IPS-11a (cell line): ENCODE measurements around the gene CHMP4A.
"Not testable (repeated sequence)": the region's sequence is repeated elsewhere in the genome, so short reads cannot be mapped to it uniquely, and the experiment has no call there.

ENCODE experiments used
- H3K4me3 ChIP-seq: one replicate; pipeline ENCODE4 v1.5.1; 2013; ENCODE audit warnings: low read depth, low read length, control low read depth

CHMP4A gene

DNA sequence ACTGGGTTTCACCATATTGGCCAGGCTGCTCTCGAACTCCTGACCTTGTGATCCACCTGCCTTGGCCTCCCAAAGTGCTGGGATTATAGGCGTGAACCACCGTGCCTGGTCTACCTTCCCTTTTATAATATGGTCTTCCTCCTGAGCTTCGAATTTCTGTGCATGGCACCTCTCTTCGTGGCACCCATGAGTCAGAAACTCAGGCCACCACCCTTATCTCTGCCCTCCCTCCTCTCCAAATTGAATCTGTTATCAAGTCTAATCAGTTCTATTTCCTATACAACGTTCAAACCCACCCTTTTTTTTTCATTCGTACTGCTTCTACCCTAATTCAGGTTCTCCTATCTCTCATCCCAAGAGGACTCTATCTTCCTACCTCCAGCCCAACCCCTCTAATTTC lies 34.1 kb upstream of the CHMP4A start:
- no peak overlapping the region for H3K4me3 ChIP-seq

DNA sequence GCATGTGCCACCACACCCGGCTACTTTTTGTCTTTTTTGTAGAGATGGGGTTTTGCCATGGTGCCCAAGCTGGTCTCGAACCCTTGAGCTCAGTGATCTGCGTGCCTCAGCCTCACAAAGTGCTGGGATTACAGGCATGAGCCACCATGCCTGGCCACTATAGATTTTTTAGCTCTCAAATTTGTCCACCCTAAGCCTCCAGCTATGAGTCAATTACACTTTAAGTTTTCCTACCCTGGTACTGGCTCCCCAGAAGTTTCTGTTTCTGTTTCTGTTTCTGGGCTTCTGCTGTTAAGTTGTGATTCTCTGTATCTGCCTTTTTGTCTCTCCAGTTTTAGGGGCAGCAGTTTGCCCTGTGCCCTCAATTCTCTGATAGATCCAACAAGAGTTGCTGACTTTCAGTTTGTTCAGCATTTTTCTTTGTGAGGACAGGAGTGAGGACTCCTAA lies 33.5 kb upstream of the CHMP4A start:
- H3K4me3 ChIP-seq: no peak overlapping the region

DNA sequence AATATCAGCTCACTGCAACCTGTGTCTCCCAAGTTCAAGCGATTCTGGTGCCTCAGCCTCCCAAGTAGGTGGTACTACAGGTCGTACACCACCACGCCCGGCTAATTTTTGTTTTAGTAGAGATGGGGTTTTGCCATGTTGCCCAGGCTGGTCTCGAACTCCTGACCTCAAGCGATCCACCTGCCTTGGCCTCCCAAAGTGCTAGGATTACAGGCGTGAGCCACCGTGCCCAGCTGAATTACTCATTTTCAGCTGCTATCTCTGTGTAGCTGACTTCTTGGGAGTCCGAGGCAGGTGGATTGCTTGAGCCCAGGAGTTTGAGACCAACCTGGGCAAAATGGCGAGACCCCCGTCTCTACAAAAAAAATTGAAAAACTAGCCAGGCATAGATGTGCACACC lies 32.1 kb upstream of the CHMP4A start:
- H3K4me3 ChIP-seq: not testable (repeated sequence)

DNA sequence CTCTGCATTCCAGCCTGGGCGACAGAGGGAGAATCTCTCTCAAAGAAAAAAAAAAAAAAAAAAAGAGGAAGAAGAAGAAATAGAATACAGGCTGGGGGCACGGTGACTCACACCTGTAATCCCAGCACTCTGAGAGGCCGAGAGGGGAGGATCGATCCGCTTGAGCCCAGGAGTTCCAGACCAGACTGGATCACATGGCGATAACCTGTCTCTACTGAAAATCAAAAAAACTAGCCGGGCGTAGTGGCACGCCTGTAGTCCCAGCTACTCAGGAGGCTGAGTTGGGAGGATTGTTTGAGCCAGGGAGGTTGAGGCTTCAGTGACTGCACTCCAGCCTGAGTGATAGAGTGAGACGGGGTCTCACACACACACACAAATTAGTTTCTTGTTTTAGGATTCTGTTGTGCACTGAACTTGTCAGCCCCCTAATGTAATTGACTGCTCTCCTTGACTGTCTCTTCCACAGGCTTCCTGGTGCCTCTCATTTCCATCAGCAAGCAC lies 30.1 kb upstream of the CHMP4A start:
- H3K4me3 ChIP-seq: peak overlapping the region; percentile 0

DNA sequence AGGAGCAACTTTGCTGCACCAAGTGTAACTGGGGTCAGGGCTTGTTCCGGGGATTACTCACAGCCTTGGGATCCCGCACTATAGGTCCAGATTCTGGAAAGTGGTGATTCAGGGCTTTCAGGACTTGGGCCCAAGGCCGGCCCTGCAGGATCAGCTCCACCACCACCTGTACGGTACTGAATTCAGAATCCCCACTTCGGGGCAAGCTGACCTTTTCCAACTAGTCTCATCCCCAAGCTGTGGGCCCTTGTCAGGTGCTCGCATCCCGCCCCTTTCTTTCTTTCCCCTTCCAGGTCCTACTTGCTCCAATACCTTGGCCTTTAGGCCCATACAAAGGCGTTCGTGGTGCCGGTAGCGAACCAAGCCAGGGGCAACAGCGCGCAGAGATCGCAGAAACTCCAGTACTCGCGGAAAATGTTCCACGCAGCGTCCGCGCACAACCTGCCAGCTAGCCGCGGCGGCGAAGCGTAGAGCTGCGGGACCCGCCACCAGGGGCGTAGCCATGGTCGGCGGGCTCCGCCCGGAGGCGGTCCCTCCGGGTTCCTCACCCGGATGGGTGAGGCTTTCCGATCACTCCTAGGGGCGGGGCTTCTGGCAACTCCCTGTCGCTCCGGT lies 28.6 kb upstream of the CHMP4A start:
- H3K4me3 ChIP-seq: peak overlapping the region; percentile 89

DNA sequence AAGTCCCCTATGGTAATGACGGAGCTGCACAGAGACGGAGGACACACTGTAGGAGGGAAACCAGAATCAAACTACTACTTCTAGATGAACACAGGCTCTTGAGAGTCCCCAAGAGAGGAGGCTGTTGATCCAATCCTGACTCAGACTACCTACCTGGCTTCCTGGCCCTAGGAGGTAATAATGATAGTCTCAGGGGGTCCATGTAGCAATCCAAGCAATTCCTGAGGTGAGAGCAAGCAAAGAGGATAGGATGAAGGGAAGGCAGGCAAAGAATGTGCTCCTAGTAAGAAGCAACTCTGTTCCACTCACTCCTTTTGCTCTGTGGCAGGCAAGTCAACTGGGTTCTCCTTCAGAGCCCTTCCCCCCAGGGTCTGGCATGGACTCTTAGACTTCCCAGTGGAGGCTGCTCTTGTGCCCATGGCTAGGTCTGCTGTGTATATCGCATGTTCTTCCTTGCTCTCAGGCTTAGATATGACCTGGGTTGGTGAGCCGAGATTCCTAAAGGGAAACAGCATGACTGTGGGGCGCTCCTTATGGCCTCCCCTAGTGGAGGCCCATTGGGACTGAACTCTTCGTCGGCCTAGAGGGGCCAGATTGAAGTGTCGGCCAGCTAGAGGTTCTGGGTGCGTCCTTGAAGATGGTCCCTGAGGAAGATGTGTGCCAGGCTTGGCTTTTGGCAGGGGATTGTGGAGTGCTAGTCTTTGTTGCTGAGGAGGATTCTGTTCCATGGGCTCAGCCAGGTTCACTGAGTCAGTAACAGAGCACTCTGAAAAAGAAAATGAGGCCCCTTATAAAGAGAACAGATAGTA lies 27.0 kb upstream of the CHMP4A start:
- no peak overlapping the region for H3K4me3 ChIP-seq

DNA sequence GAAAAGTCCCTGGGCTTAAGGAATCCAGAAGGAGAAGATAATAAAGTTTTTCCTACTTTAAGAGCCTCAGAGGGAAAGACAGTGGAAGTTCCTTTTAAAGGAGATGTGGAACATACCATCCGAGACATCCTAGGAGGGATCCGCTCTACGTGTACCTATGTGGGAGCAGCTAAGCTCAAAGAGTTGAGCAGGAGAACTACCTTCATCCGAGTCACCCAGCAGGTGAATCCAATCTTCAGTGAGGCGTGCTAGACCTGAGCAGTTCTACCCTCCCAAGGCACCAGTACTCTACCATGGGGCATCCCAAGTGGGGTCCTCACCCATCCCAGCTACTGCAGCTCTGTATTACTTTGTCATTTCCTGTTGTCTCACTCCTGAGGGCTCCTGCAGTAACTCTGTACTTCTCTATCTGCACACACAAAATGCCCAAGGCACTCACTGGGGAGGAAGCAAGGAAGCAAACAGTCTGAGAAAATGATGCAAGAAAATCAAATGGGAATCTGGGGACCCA lies 25.3 kb upstream of the CHMP4A start:
- H3K4me3 ChIP-seq: no peak overlapping the region

DNA sequence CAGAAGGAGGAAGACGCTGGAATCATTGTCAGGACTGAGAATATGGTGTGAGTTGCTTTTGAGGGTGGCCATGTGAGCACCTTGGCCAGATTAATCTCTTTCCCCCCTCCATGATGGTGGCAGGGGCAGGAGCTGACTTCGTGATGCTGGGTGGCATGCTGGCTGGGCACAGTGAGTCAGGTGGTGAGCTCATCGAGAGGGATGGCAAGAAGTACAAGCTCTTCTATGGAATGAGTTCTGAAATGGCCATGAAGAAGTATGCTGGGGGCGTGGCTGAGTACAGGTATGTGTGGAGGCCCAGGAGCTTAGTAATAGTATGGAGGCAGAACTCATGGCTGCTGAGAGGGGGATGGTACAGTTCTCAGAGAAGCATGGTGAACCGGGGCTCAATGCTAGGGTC lies 24.8 kb upstream of the CHMP4A start:
- H3K4me3 ChIP-seq: no peak overlapping the region

DNA sequence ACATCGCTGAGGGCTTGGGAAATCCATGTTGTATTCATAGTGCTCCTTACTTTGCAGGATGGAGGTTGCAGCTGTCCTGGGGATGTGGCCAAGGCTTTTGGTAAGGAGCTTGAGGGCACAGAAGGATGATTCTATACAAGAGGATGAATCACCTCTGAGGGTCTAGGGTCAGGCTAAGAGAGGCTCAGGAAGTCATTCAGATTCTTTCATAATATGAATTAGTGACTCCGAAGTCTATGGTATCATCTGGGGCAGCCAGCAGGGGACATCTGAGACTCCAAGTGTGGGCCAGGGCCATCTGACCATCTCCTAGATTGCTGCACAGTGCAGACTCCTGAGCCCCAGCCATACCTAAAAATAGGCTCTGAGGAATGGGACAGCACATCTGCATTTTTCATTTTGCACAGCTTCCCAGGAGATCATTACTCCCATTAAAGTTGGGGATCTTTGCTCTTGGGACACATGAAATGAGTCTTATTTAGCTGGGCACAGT lies 24.2 kb upstream of the CHMP4A start:
- H3K4me3 ChIP-seq: no peak overlapping the region

DNA sequence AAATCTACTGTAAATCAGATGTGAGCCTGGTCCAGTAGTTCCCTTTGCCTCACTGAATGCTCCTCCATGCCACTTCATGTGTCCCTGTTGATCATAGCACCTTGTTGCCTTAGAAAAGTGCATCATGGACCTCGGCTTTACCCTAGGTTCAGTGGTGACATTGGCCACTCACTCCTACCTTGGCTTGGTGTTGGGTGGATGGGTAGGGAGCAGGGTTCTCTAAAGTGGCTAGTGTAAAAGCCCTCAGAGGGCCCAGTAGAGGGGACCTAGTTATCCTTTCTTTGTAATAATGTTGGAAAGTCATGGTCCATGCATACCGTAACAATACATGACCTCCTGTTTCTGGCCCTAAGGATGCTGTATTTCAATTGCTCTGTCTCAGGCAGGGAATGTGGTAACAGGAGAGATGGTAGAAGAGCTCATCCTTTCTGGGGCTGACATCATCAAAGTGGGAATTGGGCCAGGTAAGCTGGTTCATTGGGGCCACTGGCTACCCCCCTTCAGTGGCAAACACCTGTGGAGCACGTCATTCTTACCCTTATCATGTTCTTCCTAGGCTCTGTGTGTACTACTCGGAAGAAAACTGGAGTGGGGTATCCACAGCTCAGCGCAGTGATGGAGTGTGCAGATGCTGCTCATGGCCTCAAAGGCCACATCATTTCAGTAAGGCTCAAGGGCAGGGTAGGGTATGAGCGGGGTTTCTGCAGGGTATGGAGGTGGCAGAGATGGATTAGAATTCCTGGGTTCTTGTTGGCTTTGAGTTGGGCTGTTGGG lies 23.6 kb upstream of the CHMP4A start:
- no peak overlapping the region for H3K4me3 ChIP-seq

DNA sequence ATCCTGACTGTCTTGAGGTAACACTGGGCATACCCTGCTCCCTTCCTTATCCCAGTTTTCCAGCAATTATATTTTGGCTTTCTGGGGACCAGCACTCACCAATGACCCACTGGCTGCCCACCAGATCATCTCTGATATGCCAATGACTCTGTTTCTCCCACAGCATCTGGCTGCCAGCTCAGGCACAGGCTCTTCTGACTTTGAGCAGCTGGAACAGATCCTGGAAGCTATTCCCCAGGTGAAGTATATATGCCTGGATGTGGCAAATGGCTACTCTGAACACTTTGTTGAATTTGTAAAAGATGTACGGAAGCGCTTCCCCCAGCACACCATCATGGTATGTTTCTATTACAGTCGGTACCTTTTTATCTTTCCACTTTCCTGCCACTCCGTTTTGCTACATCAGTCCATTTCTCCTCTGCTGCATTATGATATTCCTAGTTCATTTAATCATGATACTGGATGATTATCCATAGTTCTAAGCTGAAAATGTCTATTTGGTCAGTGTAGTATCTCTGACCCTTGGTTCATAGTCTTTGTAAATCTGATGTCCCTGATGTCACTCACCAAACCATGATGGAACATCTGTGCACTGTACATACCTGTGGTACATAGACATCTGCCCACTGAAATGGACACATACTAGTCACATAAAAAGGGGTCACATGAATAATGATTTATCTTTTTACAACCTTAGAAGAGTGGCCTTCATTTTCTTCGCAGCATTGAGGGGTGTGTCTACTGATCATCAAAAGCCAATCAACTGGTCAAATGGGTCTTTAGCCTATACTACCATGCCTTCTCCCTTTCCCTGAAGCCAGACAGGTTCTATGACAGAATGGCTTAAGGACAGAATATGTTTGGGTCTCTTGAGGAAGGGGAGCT lies 22.8 kb upstream of the CHMP4A start:
- no peak overlapping the region for H3K4me3 ChIP-seq

DNA sequence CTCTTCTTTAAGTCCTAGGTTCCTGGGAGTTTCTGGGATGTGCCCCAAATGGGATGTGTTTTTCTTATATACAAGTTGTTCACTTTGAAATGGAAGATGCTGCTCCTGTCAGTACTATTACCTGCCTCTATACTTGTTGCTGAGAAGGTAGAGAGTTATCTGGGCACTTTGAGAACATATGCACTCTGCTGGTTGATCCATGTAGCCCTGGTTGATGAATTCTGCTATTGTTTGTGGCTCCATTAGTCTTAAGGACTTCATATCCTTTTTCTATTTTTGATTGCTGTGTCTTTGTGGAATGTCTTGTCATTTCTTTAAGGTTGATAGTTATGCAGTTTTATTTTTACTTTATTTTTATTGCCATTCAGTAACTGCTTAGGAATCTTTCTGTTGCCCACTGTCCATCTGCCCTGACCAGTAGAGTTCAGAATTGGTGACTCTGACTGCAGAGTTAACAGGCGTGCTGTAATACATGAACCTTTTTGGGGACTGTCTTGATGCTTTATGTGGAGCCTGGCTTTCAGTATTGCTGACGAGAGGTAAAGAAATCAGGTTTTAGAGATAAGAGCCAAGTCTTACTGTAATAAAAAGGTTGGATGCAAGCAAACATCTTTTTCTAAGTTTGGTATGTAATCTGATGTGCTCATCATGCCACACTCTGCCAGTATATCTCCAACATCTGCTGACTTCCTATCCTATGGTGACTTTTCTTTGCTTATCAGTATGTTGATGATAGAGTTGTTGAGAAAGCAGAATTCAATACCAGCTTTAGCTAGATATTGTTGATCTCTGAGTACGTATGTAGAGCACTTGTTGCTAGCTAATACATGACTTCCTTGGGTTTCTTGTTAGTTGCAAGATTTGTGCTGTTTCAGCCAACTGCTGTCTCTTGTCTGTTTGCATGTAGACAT lies 21.1 kb upstream of the CHMP4A start:
- no peak overlapping the region for H3K4me3 ChIP-seq

DNA sequence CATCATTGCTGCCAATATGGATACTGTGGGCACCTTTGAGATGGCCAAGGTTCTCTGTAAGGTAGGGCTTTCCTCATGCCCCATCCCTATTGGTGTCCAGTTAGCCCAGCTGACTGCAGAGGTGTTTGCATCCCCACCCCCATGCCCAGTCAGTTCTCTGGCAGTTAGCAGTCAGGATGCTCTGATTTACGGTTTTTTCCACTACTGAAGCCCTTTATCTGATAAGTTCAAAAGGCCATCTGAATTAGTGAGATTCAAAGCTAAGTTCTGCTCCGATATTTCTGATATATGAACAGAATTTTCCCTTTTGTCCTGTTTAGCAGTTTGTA lies 20.2 kb upstream of the CHMP4A start:
- H3K4me3 ChIP-seq: peak overlapping the region; percentile 97

DNA sequence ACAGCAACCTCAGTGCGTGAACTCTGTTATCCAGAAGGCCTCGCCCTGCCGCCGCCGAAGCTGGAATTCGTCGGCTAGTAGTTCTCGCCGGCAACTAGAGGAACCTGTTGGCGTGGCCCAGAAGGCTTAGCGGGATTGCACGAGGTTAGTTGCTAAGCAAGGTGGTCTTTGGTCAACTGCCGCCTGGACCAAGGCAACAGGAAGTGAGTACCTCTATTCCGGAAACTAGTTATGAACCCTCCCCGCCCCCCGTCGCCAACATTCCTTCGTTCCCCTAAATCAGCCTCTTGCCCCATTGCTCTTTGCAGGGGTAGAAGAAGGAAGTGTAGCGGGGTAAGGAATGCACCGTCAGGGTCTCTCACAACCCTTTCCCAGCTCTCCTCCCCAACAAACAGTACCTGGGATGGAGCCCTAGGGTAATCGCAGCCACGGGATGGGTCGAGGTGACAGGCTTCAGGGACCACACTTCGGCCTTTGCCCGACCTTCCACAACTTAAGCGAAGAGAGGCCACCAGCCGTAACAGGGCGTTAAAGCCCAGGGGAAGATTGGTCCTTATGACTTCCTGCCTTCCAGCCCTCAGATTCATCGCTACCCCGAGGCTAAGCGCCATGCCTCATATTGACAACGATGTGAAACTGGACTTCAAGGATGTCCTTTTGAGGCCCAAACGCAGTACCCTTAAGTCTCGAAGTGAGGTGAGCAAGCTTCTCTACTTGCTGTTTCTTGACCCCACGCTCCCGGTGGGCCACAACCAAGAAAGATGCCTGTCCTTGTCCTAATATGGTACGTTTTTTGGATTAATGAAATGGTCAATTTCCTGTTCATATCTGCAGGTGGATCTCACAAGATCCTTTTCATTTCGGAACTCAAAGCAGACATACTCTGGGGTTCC lies 19.6 kb upstream of the CHMP4A start, which contains the start of gene GMPR2:
Gene GMPR2 (plus strand): TSS at position 285 of the 893 bp plus-strand sequence. CDS start 325 bp downstream, at position 610.
- H3K4me3 ChIP-seq: peak within 1 kb of the TSS; percentile 97

DNA sequence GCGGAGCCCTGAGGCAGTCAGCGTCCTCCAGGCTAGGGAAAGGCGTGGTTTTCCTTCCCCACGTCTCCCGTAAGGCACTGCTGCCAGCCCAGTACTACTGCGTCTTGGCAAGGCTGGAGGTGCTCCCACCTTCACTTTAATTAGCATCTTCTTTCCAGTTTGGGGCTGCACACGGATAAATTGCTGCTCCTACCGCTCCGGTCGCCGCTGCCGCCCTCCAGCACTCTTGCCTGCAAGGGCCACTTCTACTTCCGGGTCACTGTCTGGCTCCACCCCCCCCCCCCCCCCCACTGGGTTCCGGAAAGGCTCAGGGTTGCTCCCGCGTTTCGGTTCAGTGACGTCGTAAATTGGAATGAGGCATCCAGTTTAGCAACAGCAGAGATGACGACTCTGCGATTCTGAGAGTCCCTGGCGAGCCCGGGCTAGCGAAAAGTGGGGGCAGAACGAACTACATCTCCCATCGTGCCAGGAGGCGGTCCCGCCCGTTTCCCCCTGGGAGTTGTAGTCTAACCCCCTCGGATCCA lies 18.9 kb upstream of the CHMP4A start, which contains the start of gene NEDD8:
Gene NEDD8 (minus strand): TSS at position 247 of the 524 bp plus-strand sequence. CDS start 100 bp downstream, at position 147.
- H3K4me3 ChIP-seq: peak within 1 kb of the TSS; percentile 97

DNA sequence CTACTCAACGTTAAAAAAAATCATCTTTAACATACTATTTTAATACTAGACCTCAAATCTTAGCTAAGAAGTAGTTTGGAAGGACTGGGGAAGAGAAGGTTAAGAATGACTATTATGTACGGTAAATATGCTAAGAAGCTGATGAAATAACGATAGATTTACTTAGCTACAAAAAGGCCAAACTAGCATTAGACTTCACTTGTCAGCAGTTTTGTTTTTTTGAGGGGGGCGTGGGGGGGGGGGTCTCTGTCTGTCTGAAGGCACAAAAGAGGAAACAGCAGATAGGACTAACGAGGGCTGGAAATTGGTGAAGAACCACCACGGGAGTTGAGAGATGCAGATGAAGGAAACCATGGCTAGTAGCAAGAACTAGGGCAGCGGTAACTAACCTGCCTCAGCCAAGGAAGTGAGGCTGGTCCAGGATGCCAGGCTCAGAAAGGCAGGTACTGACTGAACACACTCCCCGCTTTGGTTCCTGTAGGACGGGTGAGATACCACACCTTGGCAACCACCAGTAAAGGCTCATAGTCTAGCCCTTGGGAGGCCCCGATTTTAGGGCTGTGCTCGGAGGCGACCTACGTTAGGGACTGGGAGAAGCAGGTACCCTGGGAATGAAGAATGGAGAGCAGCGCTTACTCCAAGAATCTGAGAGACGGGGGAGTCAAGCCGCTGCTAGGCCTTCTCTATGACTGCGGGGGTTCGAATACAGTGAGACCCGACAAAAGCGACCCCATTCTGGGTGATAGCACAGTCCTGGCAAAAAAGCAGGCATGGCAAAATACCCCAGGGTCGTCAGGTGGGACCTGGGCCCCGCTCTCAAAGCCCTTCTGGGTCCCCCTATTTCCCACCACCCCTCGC lies 18.2 kb upstream of the CHMP4A start:
- peak overlapping the region; percentile 97 for H3K4me3 ChIP-seq

DNA sequence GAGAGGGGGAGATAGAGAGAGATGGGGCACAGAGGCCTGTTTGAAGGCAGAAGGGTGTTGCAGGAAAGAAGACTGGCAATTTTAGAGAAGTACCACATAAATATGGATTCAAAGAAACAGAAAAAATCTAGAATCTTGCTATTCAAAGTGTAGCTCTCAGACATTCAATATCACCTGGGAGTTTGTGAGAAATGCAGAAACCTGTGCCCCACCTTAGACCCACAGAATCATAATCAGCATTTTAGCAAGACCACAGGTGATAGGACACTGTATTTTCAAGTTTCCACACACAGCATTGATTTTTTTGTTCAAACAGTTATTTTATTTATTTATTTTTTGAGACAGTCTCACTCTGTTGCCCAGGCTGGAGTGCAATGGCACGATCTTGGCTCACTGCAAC lies 15.6 kb upstream of the CHMP4A start:
- no peak overlapping the region for H3K4me3 ChIP-seq
